Astrocyte of the cerebellum (primary cell): ENCODE results near the gene OPHN1.
A peak's percentile ranks its signal among the peaks of the same experiment; 100 is the strongest.

ENCODE experiments used
- DNase-seq: peaks from one replicate; pipeline ENCODE4 v3.0.0-alpha.2; 2011; ENCODE audit warnings: low read depth
- H3K4me3 ChIP-seq: 2 replicates; pipeline ENCODE4 v1.5.1; 2011; ENCODE audit warnings: mild to moderate bottlenecking, low read depth, low read length, moderate library complexity
- CTCF ChIP-seq: IDR thresholded peaks from 2 replicates; pipeline ENCODE4 v1.5.1; 2012; ENCODE audit warnings: low read length, low read depth, moderate library complexity, mild to moderate bottlenecking; ENCODE audit errors: missing control alignments
- in situ Hi-C: cut with HindIII; loops from 2 replicates; pipeline ENCODE4 v1.10.0; 2017; ENCODE audit warnings: low sequenced_read_pairs

OPHN1 gene

GRCh38 chrX:68204521-68205038 is 228.7 kb downstream of the OPHN1 start:
- in situ Hi-C loops: no loop called here
- no peak overlapping the region for H3K4me3 ChIP-seq
- DNase-seq: no peak
- TF ChIP-seq CTCF: no peak

- H3K4me3 ChIP-seq: no peak overlapping the region
- DNase-seq: no peak
- TF ChIP-seq CTCF: no peak
- in situ Hi-C loops: no loop called here
Measured at GRCh38 chrX:68203646-68204045, 229.6 kb downstream of the OPHN1 start.

GRCh38 chrX:68203211-68203610 is 230.1 kb downstream of the OPHN1 start:
- in situ Hi-C loops: no loop called here
- DNase-seq: no peak
- H3K4me3 ChIP-seq: no peak overlapping the region
- TF ChIP-seq CTCF: no peak

GRCh38 chrX:68199062-68199848 is 234.0 kb downstream of the OPHN1 start:
- H3K4me3 ChIP-seq: no peak overlapping the region
- in situ Hi-C loops: no loop called here
- no peak for TF ChIP-seq CTCF
- no peak for DNase-seq

GRCh38 chrX:68196939-68197791 is 236.1 kb downstream of the OPHN1 start:
- TF ChIP-seq CTCF: peak; percentile 62
- no peak overlapping the region for H3K4me3 ChIP-seq
- in situ Hi-C loops: no loop called here
- DNase-seq: peak; percentile 45

GRCh38 chrX:68195561-68195960 is 237.7 kb downstream of the OPHN1 start:
- DNase-seq: no peak
- in situ Hi-C loops: no loop called here
- no peak overlapping the region for H3K4me3 ChIP-seq
- TF ChIP-seq CTCF: no peak
